IPS-18c (cell line): ENCODE results near the gene LETMD1.
"Not testable (repeated sequence)": the region's sequence is repeated elsewhere in the genome, so short reads cannot be mapped to it uniquely, and the experiment has no call there.

Experiments
- H3K4me3 ChIP-seq: 2 replicates; pipeline ENCODE4 v1.7.0; 2013; ENCODE audit warnings: low read depth, mild to moderate bottlenecking, low read length, moderate library complexity; ENCODE audit not compliant: insufficient read depth
- H3K9me3 ChIP-seq: one replicate; pipeline ENCODE4 v1.6.1; 2013; ENCODE audit warnings: mild to moderate bottlenecking, low read length, moderate library complexity; ENCODE audit not compliant: control insufficient read depth, insufficient read depth

The LETMD1 gene

GRCh38 chr12:51062631-51063397, 14.7 kb downstream of the LETMD1 start:
- H3K4me3 ChIP-seq = no peak overlapping the region

DNA sequence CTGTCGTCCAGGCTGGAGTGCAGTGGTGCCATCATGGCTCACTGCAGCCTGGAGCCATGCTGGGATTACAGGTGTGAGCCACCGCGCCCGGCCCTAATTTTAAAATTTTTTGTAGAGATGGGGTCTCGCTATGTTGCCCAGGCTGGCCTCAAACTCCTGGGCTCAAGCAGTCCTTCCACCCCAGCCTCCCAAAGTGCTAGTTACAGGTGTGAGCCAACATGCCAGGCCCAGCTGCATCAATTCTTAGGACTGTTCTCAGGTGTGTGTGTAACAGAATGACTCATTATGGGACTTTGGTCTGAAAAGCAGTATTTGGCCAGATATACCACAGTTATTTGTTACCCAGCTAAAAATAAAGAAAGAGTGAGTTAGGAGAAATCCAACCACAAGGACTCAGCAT, 17.4 kb downstream of the LETMD1 start:
- Histone ChIP-seq H3K4me3 (no peak overlapping the region), H3K9me3 (no peaks in the 10 kb centered on the region)

More at GRCh38 chr12:51062631-51063397, 14.7 kb downstream of the LETMD1 start:
- H3K9me3 ChIP-seq = no peaks in the 10 kb centered on the region

- H3K4me3 ChIP-seq = no peak overlapping the region
- H3K9me3 ChIP-seq = no peaks in the 10 kb centered on the region
Measured at GRCh38 chr12:51067229-51067628, 19.1 kb downstream of the LETMD1 start.

DNA sequence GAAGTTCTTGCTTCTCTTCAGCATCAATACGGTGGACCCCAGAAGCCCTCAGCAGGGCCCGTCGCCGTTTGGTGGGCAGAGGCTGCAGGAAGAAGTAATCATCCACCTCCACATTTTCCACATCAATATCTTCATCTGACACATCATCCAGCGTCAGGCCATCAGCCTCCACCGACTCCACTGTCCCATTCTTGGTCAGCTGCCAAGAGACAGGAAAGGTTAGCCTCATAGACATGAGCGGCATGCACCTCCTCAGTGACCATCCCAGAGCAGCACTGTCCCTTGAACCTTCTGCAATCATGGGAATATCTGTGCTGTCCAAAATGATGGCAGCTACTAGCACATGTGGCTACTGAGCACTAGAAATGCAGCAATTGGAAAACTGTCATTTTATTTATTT, 19.6 kb downstream of the LETMD1 start:
- Histone ChIP-seq H3K9me3 (no peaks in the 10 kb centered on the region), H3K4me3 (no peak overlapping the region)

GRCh38 chr12:51070004-51070403, 21.9 kb downstream of the LETMD1 start:
- Histone ChIP-seq H3K4me3 (no peak overlapping the region), H3K9me3 (no peaks in the 10 kb centered on the region)

DNA sequence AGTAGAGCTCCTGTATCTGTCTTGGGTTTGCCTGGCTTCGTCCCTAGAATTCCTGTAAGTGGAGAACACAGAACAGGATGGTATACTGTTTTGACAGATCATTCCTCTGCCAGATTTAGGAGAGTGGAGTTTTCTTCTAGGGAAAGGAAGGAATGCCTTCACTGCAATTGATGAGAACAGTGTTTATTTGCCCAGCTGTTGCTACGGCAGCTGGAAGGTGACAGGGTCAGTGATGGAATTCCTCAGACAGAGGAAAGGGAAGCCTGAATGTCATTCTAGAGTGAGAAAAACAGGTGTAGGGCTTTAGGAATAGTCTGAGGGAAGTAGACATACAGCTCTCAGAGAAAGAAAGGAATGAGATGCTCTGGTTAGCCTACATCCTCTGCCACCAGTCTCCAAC, 23.5 kb downstream of the LETMD1 start:
- no peak overlapping the region for H3K4me3 ChIP-seq
- H3K9me3 ChIP-seq = no peaks in the 10 kb centered on the region

GRCh38 chr12:51075390-51075789, 27.3 kb downstream of the LETMD1 start:
- no peak overlapping the region for H3K4me3 ChIP-seq
- H3K9me3 ChIP-seq = no peaks in the 10 kb centered on the region

DNA sequence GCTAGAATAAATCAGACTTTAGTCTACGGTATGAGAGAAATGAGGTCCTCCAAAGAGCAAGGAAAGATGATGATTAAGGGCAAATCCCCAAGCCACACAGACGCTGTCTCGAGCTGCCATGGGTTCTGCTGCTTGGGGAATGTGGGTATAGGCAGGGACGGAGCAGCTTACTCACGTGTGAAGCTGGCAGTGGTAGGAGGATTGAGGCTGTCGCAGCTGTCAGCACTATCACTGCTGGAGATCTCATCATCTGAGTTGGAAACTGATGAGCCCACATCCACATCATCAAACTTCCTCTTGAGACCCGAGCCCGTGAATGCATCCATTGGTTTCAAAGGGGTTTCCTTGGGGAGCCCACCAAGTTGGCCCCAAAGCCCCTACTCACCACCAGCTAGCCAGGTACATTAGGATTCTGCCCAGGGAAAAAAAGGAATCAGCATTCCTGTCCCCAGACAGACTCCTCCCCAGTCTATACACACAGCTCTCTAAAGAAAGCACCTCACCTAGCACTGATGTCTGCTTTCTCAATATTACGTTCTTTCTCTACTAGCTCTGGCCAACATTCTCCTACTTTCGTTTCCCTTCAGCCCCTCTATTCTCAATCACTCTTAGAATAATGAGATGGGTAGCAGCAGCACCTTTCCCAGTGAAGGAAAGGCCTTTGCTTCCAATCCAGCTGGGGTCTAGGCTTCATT, 28.3 kb downstream of the LETMD1 start:
- Histone ChIP-seq H3K4me3 (no peak overlapping the region), H3K9me3 (no peaks in the 10 kb centered on the region)

- no peaks in the 10 kb centered on the region for H3K9me3 ChIP-seq
- no peak overlapping the region for H3K4me3 ChIP-seq
Measured at GRCh38 chr12:51077930-51078329, 29.8 kb downstream of the LETMD1 start.

- H3K4me3 ChIP-seq, H3K9me3 ChIP-seq: not testable (repeated sequence)
Measured at GRCh38 chr12:51078346-51078745, 30.2 kb downstream of the LETMD1 start.

GRCh38 chr12:51078866-51079265, 30.7 kb downstream of the LETMD1 start:
- not testable (repeated sequence) for H3K9me3 ChIP-seq, H3K4me3 ChIP-seq

- H3K9me3 ChIP-seq = no peaks in the 10 kb centered on the region
- H3K4me3 ChIP-seq = no peak overlapping the region
Measured at GRCh38 chr12:51080136-51080535, 32.0 kb downstream of the LETMD1 start.

- Histone ChIP-seq H3K9me3 (no peaks in the 10 kb centered on the region), H3K4me3 (no peak overlapping the region)
Measured at GRCh38 chr12:51081421-51081820, 33.3 kb downstream of the LETMD1 start.

DNA sequence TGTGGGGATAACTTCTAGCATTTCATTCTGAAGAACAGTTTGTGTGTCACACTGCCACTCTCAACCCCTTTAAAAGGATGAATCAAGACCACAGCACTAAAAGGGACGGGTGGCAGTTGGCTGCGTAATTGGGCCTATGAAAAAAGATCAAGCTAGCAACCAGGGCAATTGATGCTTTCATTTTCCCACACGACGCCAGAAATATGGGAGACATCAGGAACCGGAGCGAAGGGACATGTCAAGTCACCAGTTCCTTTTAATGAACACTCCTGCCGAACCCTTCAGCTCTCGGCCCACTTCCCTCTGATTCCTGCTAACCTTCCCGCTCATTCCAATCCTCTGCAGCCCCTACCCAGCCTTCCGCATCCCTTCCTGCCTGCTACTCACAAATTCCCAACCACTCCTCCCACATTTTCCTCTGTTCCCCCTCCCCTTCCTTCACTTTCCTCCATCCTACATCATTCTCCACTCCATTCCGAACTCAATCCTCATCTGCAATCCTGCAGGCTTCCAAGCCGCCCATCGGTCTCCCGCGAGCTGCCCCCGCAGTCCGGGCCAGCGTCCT, 34.5 kb downstream of the LETMD1 start:
- H3K4me3 ChIP-seq = peak overlapping the region; percentile 99
- no peaks in the 10 kb centered on the region for H3K9me3 ChIP-seq

GRCh38 chr12:51083126-51083833, 35.2 kb downstream of the LETMD1 start, which contains the start of gene CSRNP2:
TSS of gene CSRNP2 (minus strand) at chr12:51083596. CDS start at chr12:51076561, 7,035 bp downstream.
- Histone ChIP-seq H3K9me3 (no peaks in the 10 kb centered on the region), H3K4me3 (peak within 1 kb of the TSS; percentile 99)

GRCh38 chr12:51085757-51086156, 37.6 kb downstream of the LETMD1 start:
- H3K9me3 ChIP-seq = no peaks in the 10 kb centered on the region
- H3K4me3 ChIP-seq = no peak overlapping the region

DNA sequence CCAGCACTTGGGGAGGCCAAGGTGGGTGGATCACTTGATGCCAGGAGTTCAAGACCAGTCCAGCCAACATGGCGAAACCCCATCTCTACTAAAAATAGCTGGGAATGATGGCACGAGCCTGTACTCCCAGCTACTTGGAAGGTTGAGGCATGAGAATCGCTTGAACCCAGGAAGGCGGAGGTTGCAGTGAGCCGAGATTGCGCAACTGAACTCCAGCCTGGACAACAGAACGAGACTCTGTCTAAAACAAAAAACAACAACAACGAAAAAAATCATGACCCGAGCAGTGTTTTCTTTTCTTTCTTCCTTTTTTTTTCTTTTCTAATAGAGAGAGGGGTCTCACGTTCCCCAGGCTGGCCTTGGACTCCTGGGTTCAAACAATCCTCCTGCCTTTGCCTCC, 38.8 kb downstream of the LETMD1 start:
- Histone ChIP-seq H3K9me3 (no peaks in the 10 kb centered on the region), H3K4me3 (no peak overlapping the region)

DNA sequence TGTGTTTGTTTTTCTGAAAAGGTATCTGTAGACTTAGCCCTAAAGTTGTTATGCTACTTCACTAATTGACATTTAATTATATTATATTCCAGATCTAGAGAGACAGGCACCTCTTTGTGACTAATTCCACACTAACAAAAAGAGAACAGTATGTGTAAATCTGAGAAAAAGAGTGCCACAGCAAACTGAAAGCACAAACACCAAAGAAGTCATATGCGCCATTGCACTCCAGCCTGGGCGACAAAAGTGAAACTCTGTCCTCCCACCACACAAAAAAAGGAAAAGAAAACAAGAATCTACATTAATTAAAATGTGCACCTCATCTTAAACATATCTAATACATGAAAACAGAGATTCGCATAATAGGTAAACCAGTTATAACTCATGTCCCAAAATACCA, 39.7 kb downstream of the LETMD1 start:
- Histone ChIP-seq H3K4me3 (no peak overlapping the region), H3K9me3 (no peaks in the 10 kb centered on the region)
